ENCODE results near the gene KIF13A.
"Not testable (repeated sequence)": the region's sequence is repeated elsewhere in the genome, so short reads cannot be mapped to it uniquely, and the experiment has no call there.

KIF13A gene

GRCh38 chr6:17785094-17785787 is 202.2 kb downstream of the KIF13A start:
- Histone ChIP-seq H3K9me3 (ENCODE audit: control insufficient read depth, low read length) (no peaks in the 10 kb centered on the region), H3K4me3 (ENCODE audit: extremely low read depth, insufficient read depth, low read length, poor library complexity, severe bottlenecking) (no peak overlapping the region), H3K4me1 (ENCODE audit: control insufficient read depth, insufficient read depth, low read length, poor library complexity, severe bottlenecking) (no peaks in the 10 kb centered on the region), H3K27ac (ENCODE audit: low read depth, low read length, severe bottlenecking) (no peak overlapping the region), H3K36me3 (ENCODE audit: control insufficient read depth, insufficient read depth, low read length) (peaks cover 58% of the 10 kb centered on the region)
- WGBS, 2 experiments (ENCODE audit: insufficient coverage in 2 of 2), result 84 to 92% methylated on average over 5 to 6 of the region's 7 CpGs

- WGBS, 2 experiments (ENCODE audit: insufficient coverage in 2 of 2), result 79 to 80% methylated on average over 2 of the region's 2 CpGs
- Histone ChIP-seq H3K27ac (ENCODE audit: low read depth, low read length, severe bottlenecking) (peak overlapping the region; percentile 33), H3K4me1 (ENCODE audit: control insufficient read depth, insufficient read depth, low read length, poor library complexity, severe bottlenecking) (no peaks in the 10 kb centered on the region), H3K9me3 (ENCODE audit: control insufficient read depth, low read length) (no peaks in the 10 kb centered on the region), H3K4me3 (ENCODE audit: extremely low read depth, insufficient read depth, low read length, poor library complexity, severe bottlenecking) (no peak overlapping the region), H3K36me3 (ENCODE audit: control insufficient read depth, insufficient read depth, low read length) (peaks cover 61% of the 10 kb centered on the region)
Observed at GRCh38 chr6:17780061-17780460, 207.4 kb downstream of the KIF13A start.

GRCh38 chr6:17771609-17772008 is 215.8 kb downstream of the KIF13A start:
- H3K27ac ChIP-seq (ENCODE audit: low read depth, low read length, severe bottlenecking), result no peak overlapping the region
- peaks cover 59% of the 10 kb centered on the region for H3K36me3 ChIP-seq (ENCODE audit: control insufficient read depth, insufficient read depth, low read length)
- WGBS, 2 experiments (ENCODE audit: insufficient coverage in 2 of 2), result 85 to 97% methylated on average over 3 of the region's 3 CpGs

GRCh38 chr6:17768881-17769280 is 218.6 kb downstream of the KIF13A start:
- Histone ChIP-seq H3K4me1 (ENCODE audit: control insufficient read depth, insufficient read depth, low read length, poor library complexity, severe bottlenecking) (no peaks in the 10 kb centered on the region), H3K27ac (ENCODE audit: low read depth, low read length, severe bottlenecking) (no peak overlapping the region), H3K9me3 (ENCODE audit: control insufficient read depth, low read length) (no peaks in the 10 kb centered on the region), H3K36me3 (ENCODE audit: control insufficient read depth, insufficient read depth, low read length) (peaks cover 57% of the 10 kb centered on the region), H3K4me3 (ENCODE audit: extremely low read depth, insufficient read depth, low read length, poor library complexity, severe bottlenecking) (no peak overlapping the region)
- no CpG with 5 or more reads among the region's 1 CpG for WGBS, 2 experiments (ENCODE audit: insufficient coverage in 2 of 2)

More at GRCh38 chr6:17771609-17772008, 215.8 kb downstream of the KIF13A start:
- H3K4me1 ChIP-seq (ENCODE audit: control insufficient read depth, insufficient read depth, low read length, poor library complexity, severe bottlenecking), result no peaks in the 10 kb centered on the region
- H3K9me3 ChIP-seq (ENCODE audit: control insufficient read depth, low read length), result no peaks in the 10 kb centered on the region
- no peak overlapping the region for H3K4me3 ChIP-seq (ENCODE audit: extremely low read depth, insufficient read depth, low read length, poor library complexity, severe bottlenecking)

- no peak overlapping the region for H3K27ac ChIP-seq (ENCODE audit: low read depth, low read length, severe bottlenecking)
- H3K36me3 ChIP-seq (ENCODE audit: control insufficient read depth, insufficient read depth, low read length), result peaks cover 55% of the 10 kb centered on the region
- WGBS, 2 experiments (ENCODE audit: insufficient coverage in 2 of 2), result 95 to 100% methylated on average over 2 of the region's 3 CpGs
- H3K4me3 ChIP-seq (ENCODE audit: extremely low read depth, insufficient read depth, low read length, poor library complexity, severe bottlenecking), result no peak overlapping the region
- H3K9me3 ChIP-seq (ENCODE audit: control insufficient read depth, low read length), result no peaks in the 10 kb centered on the region
- no peaks in the 10 kb centered on the region for H3K4me1 ChIP-seq (ENCODE audit: control insufficient read depth, insufficient read depth, low read length, poor library complexity, severe bottlenecking)
Observed at GRCh38 chr6:17768388-17768787, 219.0 kb downstream of the KIF13A start.

- no peaks in the 10 kb centered on the region for H3K4me1 ChIP-seq (ENCODE audit: control insufficient read depth, insufficient read depth, low read length, poor library complexity, severe bottlenecking)
- no peaks in the 10 kb centered on the region for H3K9me3 ChIP-seq (ENCODE audit: control insufficient read depth, low read length)
- 90 to 95% methylated on average over 2 of the region's 2 CpGs for WGBS, 2 experiments (ENCODE audit: insufficient coverage in 2 of 2)
- H3K4me3 ChIP-seq (ENCODE audit: extremely low read depth, insufficient read depth, low read length, poor library complexity, severe bottlenecking), result no peak overlapping the region
- H3K27ac ChIP-seq (ENCODE audit: low read depth, low read length, severe bottlenecking), result no peak overlapping the region
- peaks cover 35% of the 10 kb centered on the region for H3K36me3 ChIP-seq (ENCODE audit: control insufficient read depth, insufficient read depth, low read length)
Observed at GRCh38 chr6:17762651-17763050, 224.8 kb downstream of the KIF13A start.

- H3K36me3 ChIP-seq (ENCODE audit: control insufficient read depth, insufficient read depth, low read length), result peaks cover 16% of the 10 kb centered on the region
- no peaks in the 10 kb centered on the region for H3K9me3 ChIP-seq (ENCODE audit: control insufficient read depth, low read length)
- no peaks in the 10 kb centered on the region for H3K4me1 ChIP-seq (ENCODE audit: control insufficient read depth, insufficient read depth, low read length, poor library complexity, severe bottlenecking)
- 100% methylated on average over 4 of the region's 6 CpGs; no CpG with 5 or more reads in 1 of the 2 experiments for WGBS, 2 experiments (ENCODE audit: insufficient coverage in 2 of 2)
- H3K4me3 ChIP-seq (ENCODE audit: extremely low read depth, insufficient read depth, low read length, poor library complexity, severe bottlenecking), result no peak overlapping the region
- H3K27ac ChIP-seq (ENCODE audit: low read depth, low read length, severe bottlenecking), result no peak overlapping the region
Observed at GRCh38 chr6:17758119-17758518, 229.3 kb downstream of the KIF13A start.

- H3K36me3 ChIP-seq (ENCODE audit: control insufficient read depth, insufficient read depth, low read length), result peaks cover 5% of the 10 kb centered on the region
- no peaks in the 10 kb centered on the region for H3K9me3 ChIP-seq (ENCODE audit: control insufficient read depth, low read length)
- WGBS, 2 experiments (ENCODE audit: insufficient coverage in 2 of 2), result 90 to 93% methylated on average over 2 of the region's 3 CpGs
- no peak overlapping the region for H3K4me3 ChIP-seq (ENCODE audit: extremely low read depth, insufficient read depth, low read length, poor library complexity, severe bottlenecking)
- no peak overlapping the region for H3K27ac ChIP-seq (ENCODE audit: low read depth, low read length, severe bottlenecking)
- no peaks in the 10 kb centered on the region for H3K4me1 ChIP-seq (ENCODE audit: control insufficient read depth, insufficient read depth, low read length, poor library complexity, severe bottlenecking)
Observed at GRCh38 chr6:17754254-17754653, 233.2 kb downstream of the KIF13A start.

GRCh38 chr6:17745324-17745723 is 242.1 kb downstream of the KIF13A start:
- H3K4me1 ChIP-seq (ENCODE audit: control insufficient read depth, insufficient read depth, low read length, poor library complexity, severe bottlenecking); H3K4me3 ChIP-seq (ENCODE audit: extremely low read depth, insufficient read depth, low read length, poor library complexity, severe bottlenecking); H3K9me3 ChIP-seq (ENCODE audit: control insufficient read depth, low read length); H3K36me3 ChIP-seq (ENCODE audit: control insufficient read depth, insufficient read depth, low read length); H3K27ac ChIP-seq (ENCODE audit: low read depth, low read length, severe bottlenecking): not testable (repeated sequence)
- 95 to 98% methylated on average over 13 to 26 of the region's 35 CpGs for WGBS, 2 experiments (ENCODE audit: insufficient coverage in 2 of 2)

GRCh38 chr6:17744757-17745308 is 242.6 kb downstream of the KIF13A start:
- H3K9me3 ChIP-seq (ENCODE audit: control insufficient read depth, low read length); H3K4me1 ChIP-seq (ENCODE audit: control insufficient read depth, insufficient read depth, low read length, poor library complexity, severe bottlenecking); H3K27ac ChIP-seq (ENCODE audit: low read depth, low read length, severe bottlenecking); H3K4me3 ChIP-seq (ENCODE audit: extremely low read depth, insufficient read depth, low read length, poor library complexity, severe bottlenecking); H3K36me3 ChIP-seq (ENCODE audit: control insufficient read depth, insufficient read depth, low read length): not testable (repeated sequence)
- 94 to 96% methylated on average over 10 of the region's 13 CpGs for WGBS, 2 experiments (ENCODE audit: insufficient coverage in 2 of 2)

- no peaks in the 10 kb centered on the region for H3K36me3 ChIP-seq (ENCODE audit: control insufficient read depth, insufficient read depth, low read length)
- no peak overlapping the region for H3K27ac ChIP-seq (ENCODE audit: low read depth, low read length, severe bottlenecking)
- no peak overlapping the region for H3K4me3 ChIP-seq (ENCODE audit: extremely low read depth, insufficient read depth, low read length, poor library complexity, severe bottlenecking)
- no peaks in the 10 kb centered on the region for H3K4me1 ChIP-seq (ENCODE audit: control insufficient read depth, insufficient read depth, low read length, poor library complexity, severe bottlenecking)
- whole genome bisulfite sequencing, 2 experiments (ENCODE audit: insufficient coverage in 2 of 2), result 84 to 92% methylated on average over 8 to 10 of the region's 11 CpGs
- no peaks in the 10 kb centered on the region for H3K9me3 ChIP-seq (ENCODE audit: control insufficient read depth, low read length)
Observed at GRCh38 chr6:17744019-17744756, 243.2 kb downstream of the KIF13A start.

All from mesodermal cell (in vitro differentiated cells).